Measurements from ENCODE around the gene LENG9.

The LENG9 gene

GRCh38 chr19:54426291-54426931, 37.2 kb downstream of the LENG9 start:
- H3K27me3 ChIP-seq: peaks cover 70% of the 10 kb centered on the region
- TF ChIP-seq CTCF (IDR thresholded peaks at IDR 0.05): no peak
- H3K4me1 ChIP-seq (ENCODE audit: control insufficient read depth in 1 of 2, insufficient read depth in 1 of 2, low read depth in 1 of 2, low read length in 1 of 2): peaks cover 4 to 6% of the 10 kb centered on the region in 2 experiments
- no peak overlapping the region for H3K27ac ChIP-seq
- H3K36me3 ChIP-seq: no peaks in the 10 kb centered on the region
- no peaks in the 10 kb centered on the region for H3K9me3 ChIP-seq
- H3K4me3 ChIP-seq (ENCODE audit: low read depth in 1 of 2, low read length in 1 of 2): no peak overlapping the region

- TF ChIP-seq CTCF (IDR thresholded peaks at IDR 0.05): no peak
- Histone ChIP-seq H3K9me3 (no peaks in the 10 kb centered on the region), H3K36me3 (no peaks in the 10 kb centered on the region), H3K4me1 (ENCODE audit: control insufficient read depth in 1 of 2, insufficient read depth in 1 of 2, low read depth in 1 of 2, low read length in 1 of 2) (peaks cover 0 to under 1% of the 10 kb centered on the region in 2 experiments), H3K27me3 (peaks cover 70% of the 10 kb centered on the region), H3K27ac (no peak overlapping the region), H3K4me3 (ENCODE audit: low read depth in 1 of 2, low read length in 1 of 2) (no peak overlapping the region)
Measured at GRCh38 chr19:54425382-54425723, 38.2 kb downstream of the LENG9 start.

GRCh38 chr19:54424660-54425381, 38.8 kb downstream of the LENG9 start:
- H3K27me3 ChIP-seq: peaks cover 70% of the 10 kb centered on the region
- no peaks in the 10 kb centered on the region for H3K36me3 ChIP-seq
- H3K4me3 ChIP-seq (ENCODE audit: low read depth in 1 of 2, low read length in 1 of 2): no peak overlapping the region
- no peaks in the 10 kb centered on the region for H3K4me1 ChIP-seq (ENCODE audit: control insufficient read depth in 1 of 2, insufficient read depth in 1 of 2, low read depth in 1 of 2, low read length in 1 of 2)
- no peaks in the 10 kb centered on the region for H3K9me3 ChIP-seq
- no peak for TF ChIP-seq CTCF (IDR thresholded peaks at IDR 0.05)
- no peak overlapping the region for H3K27ac ChIP-seq

- no peak overlapping the region for H3K4me3 ChIP-seq (ENCODE audit: low read depth in 1 of 2, low read length in 1 of 2)
- H3K27me3 ChIP-seq: peaks cover 70% of the 10 kb centered on the region
- no peak overlapping the region for H3K27ac ChIP-seq
- no peaks in the 10 kb centered on the region for H3K9me3 ChIP-seq
- no peaks in the 10 kb centered on the region for H3K36me3 ChIP-seq
- H3K4me1 ChIP-seq (ENCODE audit: control insufficient read depth in 1 of 2, insufficient read depth in 1 of 2, low read depth in 1 of 2, low read length in 1 of 2): no peaks in the 10 kb centered on the region
- no peak for TF ChIP-seq CTCF (IDR thresholded peaks at IDR 0.05)
Measured at GRCh38 chr19:54424201-54424600, 39.4 kb downstream of the LENG9 start.

GRCh38 chr19:54422136-54422535, 41.4 kb downstream of the LENG9 start:
- Histone ChIP-seq H3K36me3 (no peaks in the 10 kb centered on the region), H3K4me1 (ENCODE audit: control insufficient read depth in 1 of 2, insufficient read depth in 1 of 2, low read depth in 1 of 2, low read length in 1 of 2) (peaks cover 18 to 19% of the 10 kb centered on the region in 2 experiments), H3K27ac (no peak overlapping the region), H3K9me3 (no peaks in the 10 kb centered on the region), H3K4me3 (ENCODE audit: low read depth in 1 of 2, low read length in 1 of 2) (no peak overlapping the region), H3K27me3 (peaks cover 75% of the 10 kb centered on the region)
- TF ChIP-seq CTCF (IDR thresholded peaks at IDR 0.05): no peak

Data from neutrophil (primary cell).